Measurements from ENCODE around the gene PIEZO1. TPM values are rescaled to one million over a fixed set of nuclear protein-coding genes. Genes with fewer than 3 reads are reported as not detected.

The PIEZO1 gene
- total and polyA plus RNA-seq, 9 of the 15 experiments (the other 6 are each of a cell fraction or from before 2014, with no cell fraction given) = 3.6 to 432 (median 131) TPM

- intact Hi-C loops (cut with micrococcal nuclease) (no loop called here), in situ Hi-C loops (cut with MboI) (no loop called here)
- H3K9ac ChIP-seq (ENCODE audit: insufficient read depth in 1 of 2, low read depth in 2 of 2, low read length in 2 of 2) = no peak overlapping the region
- H3K9me3 ChIP-seq (replicated peaks; ENCODE audit: control insufficient read depth, insufficient read depth, low read depth, low read length) = 0 out of 2 replicates have a peak, but pooled peaks cover 2% of the 10 kb centered on the region
- H3K79me2 ChIP-seq (ENCODE audit: control insufficient read depth, insufficient read depth, low read length) = peaks cover 15% of the 10 kb centered on the region
- no peaks in the 10 kb centered on the region; a peak in 1 of 5 replicates for H3K27me3 ChIP-seq (ENCODE audit: control insufficient read depth in 2 of 2, insufficient read depth in 2 of 2, low read length in 2 of 2)
- peaks cover 0 to 67% of the 10 kb centered on the region in 2 experiments; a peak in 1 of 5 replicates for H3K4me1 ChIP-seq (replicated peaks in 1 of 2; ENCODE audit: control insufficient read depth in 2 of 2, insufficient read depth in 2 of 2, low read length in 2 of 2)
- H3K9me1 ChIP-seq (ENCODE audit: control insufficient read depth, insufficient read depth, low read length) = peaks cover 3% of the 10 kb centered on the region
- peaks cover 17% of the 10 kb centered on the region; the same call in 1 of the 2 replicates for H4K20me1 ChIP-seq (replicated peaks; ENCODE audit: control insufficient read depth, insufficient read depth, low read length)
- H3K36me3 ChIP-seq (ENCODE audit: control insufficient read depth, insufficient read depth, low read length) = peaks cover 94% of the 10 kb centered on the region
- TSS peak; percentile 28 for BruUV-seq (replicated peaks)
- FAIRE-seq (no peak), DNase-seq (ENCODE audit: extremely low read depth in 1 of 4, low spot score in 3 of 4) (peak in 1 of 4 experiments; percentile 27), ATAC-seq (peak; percentile 9)
- 90% methylated on average over 33 of the region's 42 CpGs for WGBS (ENCODE audit: insufficient coverage, low coverage, missing lambda C conversion rate)
- POLR2A ChIA-PET = interaction anchor here (1.1 to 3.3 kb wide), 2 partner anchors 10 to 64 kb away, joined by 3 to 12 read pairs; no protein-coding TSS in a partner anchor
- no peak overlapping the region for H2AFZ ChIP-seq (ENCODE audit: low read depth, low read length)
- H3K27ac ChIP-seq (ENCODE audit: extremely low read depth, low read depth, low read length) = no peak overlapping the region
- H3K4me3 ChIP-seq = no peak overlapping the region
- CTCF ChIA-PET (ENCODE audit: low intra/inter-chr PET ratio) = no interaction called here
- no peak overlapping the region for H3K4me2 ChIP-seq (ENCODE audit: insufficient read depth, low read length)
- peak; percentile 18; the same call in 1 of the 2 replicates for TF ChIP-seq MYNN (IDR thresholded peaks at IDR 0.05)
- no peak for TF ChIP-seq MYNN (CRISPR knock-in tag; IDR thresholded peaks at IDR 0.05)
- TF ChIP-seq EGR1 (conservative IDR thresholded peaks at IDR 0.05) = no peak; the same call in 1 of the 2 replicates
- no peak for TF ChIP-seq ZNF263 (CRISPR knock-in tag; IDR thresholded peaks at IDR 0.05; ENCODE audit: borderline replicate concordance)
- TF ChIP-seq JUND (IDR thresholded peaks at IDR 0.05; ENCODE audit: borderline replicate concordance, low read depth, low read length) = no peak
- TF ChIP-seq JUND (tag; IDR thresholded peaks at IDR 0.05; ENCODE audit: borderline replicate concordance, low read depth, low read length) = no peak
- peak; percentile 67 for TF ChIP-seq POLR2G (IDR thresholded peaks at IDR 0.05; ENCODE audit: low read depth, low read length)
- TF ChIP-seq TAF9B (IDR thresholded peaks at IDR 0.05; ENCODE audit: partially characterized antibody) = no peak
- no peak for TF ChIP-seq ZNF436 (CRISPR knock-in tag; IDR thresholded peaks at IDR 0.05)
- no peak for TF ChIP-seq NR2F6 (CRISPR knock-in tag; IDR thresholded peaks at IDR 0.05)
- no peak for TF ChIP-seq TCF3 (CRISPR knock-in tag; IDR thresholded peaks at IDR 0.05)
- TF ChIP-seq RBM22 (IDR thresholded peaks at IDR 0.05; ENCODE audit: low read depth, low read length, poor library complexity, severe bottlenecking) = peak; percentile 28
- 0 out of 2 replicates have a peak, but pooled peaks have one; percentile 7 for TF ChIP-seq NFIC (IDR thresholded peaks at IDR 0.05)
- 0 out of 2 replicates have a peak, but pooled peaks have one; percentile 20 for TF ChIP-seq RBFOX2 (IDR thresholded peaks at IDR 0.05; ENCODE audit: low read depth, low read length)
- TF ChIP-seq GTF2A2 (tag; IDR thresholded peaks at IDR 0.05) = no peak
- TF ChIP-seq ZNF655 (CRISPR knock-in tag; IDR thresholded peaks at IDR 0.05) = no peak
- TF ChIP-seq PHF8 (IDR thresholded peaks at IDR 0.05; ENCODE audit: borderline replicate concordance, low read length) = no peak
- TF ChIP-seq SAFB (IDR thresholded peaks at IDR 0.05; ENCODE audit: borderline replicate concordance, low read depth, low read length) = no peak
- peak; percentile 8 for TF ChIP-seq FIP1L1 (IDR thresholded peaks at IDR 0.05; ENCODE audit: low read depth, low read length, poor library complexity, severe bottlenecking)
These were observed 70.4 kb downstream of the PIEZO1 start for GRCh38 chr16:88714420-88715302.
